Neural cell (in vitro differentiated cells): ENCODE results near the gene OR11L1. TPM values are rescaled to one million over a fixed set of nuclear protein-coding genes. Genes with fewer than 3 reads are reported as not detected.
A peak's percentile ranks its signal among the peaks of the same experiment; 100 is the strongest.

Source experiments
- H2AFZ ChIP-seq: fragments of 200-600, 300-800 bp; sonication (generic), shearing (Covaris generic); 2 replicates; pipeline ENCODE4 v1.6.0; 2014; ENCODE audit warnings: low read depth, mild to moderate bottlenecking, antibody characterized with exemption, low read length, moderate library complexity
- H3F3A ChIP-seq: fragments of 200-600 bp; shearing (Covaris generic); 2 replicates; pipeline ENCODE4 v1.6.1; 2016; ENCODE audit warnings: mild to moderate bottlenecking, moderate library complexity, mixed read lengths, antibody characterized with exemption, low read length; ENCODE audit not compliant: insufficient read depth, poor library complexity, severe bottlenecking
- H3K27ac ChIP-seq: fragments of 200-600, 300-800 bp; sonication (generic), shearing (Covaris generic); 2 replicates; pipeline ENCODE4 v1.5.1; 2014; ENCODE audit warnings: mild to moderate bottlenecking, low read length, moderate library complexity
- H3K27me3 ChIP-seq: fragments of 300-800, 200-600 bp; sonication (generic), shearing (Covaris generic); 2 replicates; pipeline ENCODE4 v1.6.0; 2014; ENCODE audit warnings: mild to moderate bottlenecking, low read depth, low read length, moderate library complexity; ENCODE audit not compliant: insufficient read depth
- H3K36me3 ChIP-seq: fragments of 300-800, 200-600 bp; sonication (generic), shearing (Covaris generic); 2 replicates; pipeline ENCODE4 v1.5.1; 2014; ENCODE audit warnings: mild to moderate bottlenecking, antibody characterized with exemption, low read length, moderate library complexity; ENCODE audit not compliant: insufficient read depth
- H3K4me2 ChIP-seq: fragments of 300-800, 200-600 bp; sonication (generic), shearing (Covaris generic); 2 replicates; pipeline ENCODE4 v1.6.0; 2014; ENCODE audit warnings: mild to moderate bottlenecking, low read length
- H3K4me3 ChIP-seq: fragments of 300-800, 200-600 bp; sonication (generic), shearing (Covaris generic); 2 replicates; pipeline ENCODE4 v1.5.1; 2014; ENCODE audit warnings: mild to moderate bottlenecking, low read length, moderate library complexity
- H3K79me2 ChIP-seq: fragments of 200-600 bp; shearing (Covaris generic); replicated peaks from 2 replicates; pipeline ENCODE4 v1.6.0; 2014; ENCODE audit warnings: mild to moderate bottlenecking, low read length, moderate library complexity; ENCODE audit not compliant: insufficient read depth
- H3K9ac ChIP-seq: fragments of 300-800, 200-600 bp; sonication (generic), shearing (Covaris generic); 2 replicates; pipeline ENCODE4 v1.6.1; 2016; ENCODE audit warnings: mild to moderate bottlenecking, low read length, mixed read lengths
- H3K9me2 ChIP-seq: fragments of 200-600 bp; shearing (Covaris generic); 2 replicates; pipeline ENCODE4 v1.6.1; 2016; ENCODE audit warnings: mild to moderate bottlenecking, low read length, mixed read lengths; ENCODE audit not compliant: insufficient read depth
- H3K9me3 ChIP-seq: fragments of 200-600, 300-800 bp; sonication (generic), shearing (Covaris generic); 2 replicates; pipeline ENCODE4 v1.6.1; 2016; ENCODE audit warnings: mild to moderate bottlenecking, mixed run types, low read length, moderate library complexity, mixed read lengths
- H4K20me1 ChIP-seq: fragments of 200-600 bp; shearing (Covaris generic); 2 replicates; pipeline ENCODE4 v1.6.1; 2016; ENCODE audit warnings: mild to moderate bottlenecking, mixed run types; ENCODE audit not compliant: insufficient read depth
- CTCF ChIP-seq: fragments of 450-650 bp; IDR thresholded peaks from 2 replicates; pipeline ENCODE4 v1.5.1; 2014; ENCODE audit warnings: antibody characterized with exemption, mild to moderate bottlenecking, moderate library complexity; ENCODE audit not compliant: poor library complexity, severe bottlenecking
- EP300 ChIP-seq: fragments of 450-650 bp; conservative IDR thresholded peaks from 2 replicates; pipeline ENCODE4 v1.6.1; 2014; ENCODE audit warnings: antibody characterized with exemption, mild to moderate bottlenecking, moderate library complexity; ENCODE audit not compliant: poor library complexity, severe bottlenecking
- EZH2 ChIP-seq: fragments of 200-600, 300-800 bp; shearing (Covaris generic), sonication (generic); IDR thresholded peaks from 2 replicates; pipeline ENCODE4 v1.6.1; 2014; ENCODE audit warnings: antibody characterized with exemption, low read length, borderline replicate concordance, mild to moderate bottlenecking; ENCODE audit not compliant: insufficient read depth, poor library complexity, severe bottlenecking
- MXI1 ChIP-seq: fragments of 450-650 bp; conservative IDR thresholded peaks from 2 replicates; pipeline ENCODE4 v1.6.1; 2014; ENCODE audit warnings: antibody characterized with exemption, mild to moderate bottlenecking; ENCODE audit not compliant: poor library complexity, severe bottlenecking
- POLR2AphosphoS5 ChIP-seq: IDR thresholded peaks from 2 replicates; pipeline ENCODE4 v1.6.1; 2012
- RAD21 ChIP-seq: fragments of 450-650 bp; conservative IDR thresholded peaks from 2 replicates; pipeline ENCODE4 v1.6.1; 2014; ENCODE audit warnings: antibody characterized with exemption, mild to moderate bottlenecking, moderate library complexity
- REST ChIP-seq: IDR thresholded peaks from 2 replicates; pipeline ENCODE4 v1.6.1; 2012; ENCODE audit warnings: borderline replicate concordance
- SMC3 ChIP-seq: fragments of 450-650 bp; conservative IDR thresholded peaks from 2 replicates; pipeline ENCODE4 v1.6.1; 2014; ENCODE audit warnings: antibody characterized with exemption, mild to moderate bottlenecking, moderate library complexity; ENCODE audit not compliant: poor library complexity
- TAF1 ChIP-seq: IDR thresholded peaks from 2 replicates; pipeline ENCODE4 v1.6.1; 2012; ENCODE audit warnings: low read depth
- polyA plus RNA-seq: library from polyadenylated mRNA; depleted of rRNA; stranded (reverse); fragments of >200 nt; gene quantifications from 2 replicates; pipeline ENCODE4 v1.2.3, GENCODE V29; 2014

OR11L1 gene
- polyA plus RNA-seq, 1 donor from 2014 or later: not detected

- no peaks in the 10 kb centered on the region for H4K20me1 ChIP-seq
- H3K27ac ChIP-seq: no peak overlapping the region
- H2AFZ ChIP-seq: no peak overlapping the region
- no peaks in the 10 kb centered on the region for H3K79me2 ChIP-seq
- H3K36me3 ChIP-seq: no peaks in the 10 kb centered on the region
- no peaks in the 10 kb centered on the region for H3K27me3 ChIP-seq
- no peaks in the 10 kb centered on the region for H3K9me2 ChIP-seq
- no peak overlapping the region for H3K4me3 ChIP-seq
- no peak overlapping the region for H3K4me2 ChIP-seq
- no peak overlapping the region for H3K9ac ChIP-seq
- H3F3A ChIP-seq: no peaks in the 10 kb centered on the region
- TF ChIP-seq EZH2: no peak
- no peak for TF ChIP-seq REST
- no peak for TF ChIP-seq EP300
- no peak for TF ChIP-seq TAF1
- no peak for TF ChIP-seq MXI1
- TF ChIP-seq CTCF: no peak
- no peak for TF ChIP-seq SMC3
- no peak for TF ChIP-seq POLR2AphosphoS5
- no peak for TF ChIP-seq RAD21
- no peaks in the 10 kb centered on the region for H3K9me3 ChIP-seq
These were observed 21.1 kb upstream of the OR11L1 start for GRCh38 chr1:247862756-247863155.

DNA sequence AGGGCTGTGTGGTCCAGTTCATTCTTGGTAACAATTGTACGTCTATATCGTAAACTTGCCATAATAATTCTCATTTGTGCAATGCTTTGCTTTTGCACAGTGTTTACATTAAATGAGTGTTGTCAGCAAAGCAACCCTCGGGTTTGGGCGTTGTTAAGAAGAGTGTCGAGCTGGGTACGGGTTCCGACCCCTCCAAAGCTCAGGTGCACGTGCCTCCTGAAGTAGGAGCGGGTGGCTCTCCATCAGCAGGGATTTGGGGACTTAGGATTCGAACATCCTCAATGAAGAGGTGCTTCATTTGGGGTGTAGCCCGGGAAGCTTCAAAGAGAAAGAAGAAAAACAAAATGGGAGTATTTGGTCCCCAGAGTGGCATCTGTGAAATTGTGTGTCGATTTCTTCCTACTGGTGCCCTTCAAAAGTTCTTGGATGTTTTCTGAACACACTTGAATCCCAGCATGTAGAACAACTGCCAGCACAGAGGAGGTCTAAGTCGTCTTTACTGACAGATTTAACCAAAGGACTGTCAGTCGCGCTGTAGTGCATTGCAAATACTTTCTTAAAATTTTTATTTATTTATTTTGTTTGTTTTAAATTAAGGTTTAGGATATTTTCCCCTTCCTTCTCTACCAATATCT, 16.4 kb upstream of the OR11L1 start:
- Histone ChIP-seq H2AFZ (no peak overlapping the region), H4K20me1 (no peaks in the 10 kb centered on the region)

More for the DNA sequence above, 16.4 kb upstream of the OR11L1 start:
- Histone ChIP-seq H3K4me3 (peak overlapping the region; percentile 55), H3K9me2 (no peaks in the 10 kb centered on the region), H3K36me3 (no peaks in the 10 kb centered on the region), H3K79me2 (no peaks in the 10 kb centered on the region), H3K9ac (no peak overlapping the region), H3F3A (no peaks in the 10 kb centered on the region), H3K27me3 (no peaks in the 10 kb centered on the region), H3K4me2 (no peak overlapping the region), H3K9me3 (no peaks in the 10 kb centered on the region), H3K27ac (no peak overlapping the region)
- TF ChIP-seq SMC3 (no peak), EP300 (no peak), CTCF (no peak), REST (no peak), TAF1 (no peak), MXI1 (no peak), POLR2AphosphoS5 (no peak), EZH2 (no peak)
